Measurements from ENCODE around the gene KRT17.
A peak's percentile ranks its signal among the peaks of the same experiment; 100 is the strongest.
"Not testable (repeated sequence)": the region's sequence is repeated elsewhere in the genome, so short reads cannot be mapped to it uniquely, and the experiment has no call there.

KRT17 gene

GRCh38 chr17:41589301-41589700, 35.1 kb downstream of the KRT17 start:
- no peak for DNase-seq

- DNase-seq: no peak
Observed at GRCh38 chr17:41588126-41588810, 36.1 kb downstream of the KRT17 start.

- no peak for DNase-seq
Observed at GRCh38 chr17:41586863-41587495, 37.4 kb downstream of the KRT17 start, which contains the start of gene KRT14. TSS of gene KRT14 (minus strand) at chr17:41586895. CDS start at chr17:41586834, 61 bp downstream.

- DNase-seq: no peak
Observed at GRCh38 chr17:41585301-41586056, 38.9 kb downstream of the KRT17 start.

GRCh38 chr17:41584331-41584927, 39.9 kb downstream of the KRT17 start:
- not testable (repeated sequence) for DNase-seq

GRCh38 chr17:41583137-41584127, 40.9 kb downstream of the KRT17 start:
- DNase-seq: no peak

GRCh38 chr17:41582061-41582968, 42.1 kb downstream of the KRT17 start:
- not testable (repeated sequence) for DNase-seq

- no peak for DNase-seq
Observed at GRCh38 chr17:41581366-41582060, 42.9 kb downstream of the KRT17 start.

GRCh38 chr17:41580687-41581365, 43.5 kb downstream of the KRT17 start:
- no peak for DNase-seq

- no peak for DNase-seq
Observed at GRCh38 chr17:41580244-41580575, 44.2 kb downstream of the KRT17 start.

GRCh38 chr17:41579484-41580243, 44.7 kb downstream of the KRT17 start:
- DNase-seq: peak; percentile 3

- DNase-seq: no peak
Observed at GRCh38 chr17:41578971-41579370, 45.4 kb downstream of the KRT17 start.

GRCh38 chr17:41578538-41578937, 45.8 kb downstream of the KRT17 start:
- no peak for DNase-seq

GRCh38 chr17:41576740-41577139, 47.6 kb downstream of the KRT17 start:
- not testable (repeated sequence) for DNase-seq

GRCh38 chr17:41575336-41575735, 49.0 kb downstream of the KRT17 start:
- no peak for DNase-seq

- no peak for DNase-seq
Observed at GRCh38 chr17:41571561-41572434, 52.6 kb downstream of the KRT17 start, which contains the start of gene KRT9. TSS of gene KRT9 (minus strand) at chr17:41572059. CDS start at chr17:41571992, 67 bp downstream.
